H9 (cell line): ENCODE data around the gene SEMA5A. TPM values are rescaled to one million over a fixed set of nuclear protein-coding genes. Genes with fewer than 3 reads are reported as not detected.
A peak's percentile ranks its signal among the peaks of the same experiment; 100 is the strongest.

Source experiments
- DNase-seq: peaks from one replicate; pipeline ENCODE4 v3.0.0-alpha.2; 2017
- H2AFZ ChIP-seq: one replicate; pipeline ENCODE4 v1.6.1; 2013; ENCODE audit warnings: mild to moderate bottlenecking, low read length, control low read depth, moderate library complexity
- H2AK5ac ChIP-seq: 2 replicates; pipeline ENCODE4 v1.6.1; 2013; ENCODE audit warnings: low read length, control low read depth, mixed read lengths; ENCODE audit not compliant: insufficient read length
- H2BK120ac ChIP-seq: one replicate; pipeline ENCODE4 v1.6.1; 2013; ENCODE audit warnings: low read depth, mild to moderate bottlenecking, low read length, control low read depth, inconsistent platforms; ENCODE audit not compliant: poor library complexity, severe bottlenecking
- H2BK12ac ChIP-seq: 2 replicates; pipeline ENCODE4 v1.6.1; 2013; ENCODE audit warnings: low read length, control low read depth, mixed read lengths, low read depth; ENCODE audit not compliant: insufficient read length
- H2BK15ac ChIP-seq: 2 replicates; pipeline ENCODE4 v1.6.1; 2013; ENCODE audit warnings: low read depth, low read length, control low read depth
- H2BK20ac ChIP-seq: one replicate; pipeline ENCODE4 v1.6.1; 2013; ENCODE audit warnings: low read depth, mild to moderate bottlenecking, low read length, control low read depth, inconsistent platforms; ENCODE audit not compliant: poor library complexity, severe bottlenecking
- H2BK5ac ChIP-seq: 2 replicates; pipeline ENCODE4 v1.6.1; 2013; ENCODE audit warnings: low read length, control low read depth, mixed read lengths; ENCODE audit not compliant: insufficient read length
- H3K14ac ChIP-seq: 2 replicates; pipeline ENCODE4 v1.6.1; 2013; ENCODE audit warnings: low read length, control low read depth; ENCODE audit not compliant: insufficient read depth
- H3K18ac ChIP-seq: 2 replicates; pipeline ENCODE4 v1.6.1; 2013; ENCODE audit warnings: low read depth, mild to moderate bottlenecking, mixed read lengths, low read length, control low read depth; ENCODE audit not compliant: insufficient read length
- H3K23ac ChIP-seq: 2 replicates; pipeline ENCODE4 v1.6.1; 2013; ENCODE audit warnings: low read length, control low read depth, mixed read lengths, low read depth; ENCODE audit not compliant: insufficient read length
- H3K23me2 ChIP-seq: 2 replicates; pipeline ENCODE4 v1.6.1; 2013; ENCODE audit warnings: low read depth, mild to moderate bottlenecking, mixed read lengths, low read length, control low read depth; ENCODE audit not compliant: insufficient read length, poor library complexity, severe bottlenecking
- H3K27ac ChIP-seq: 2 replicates; pipeline ENCODE4 v1.5.1; 2013; ENCODE audit warnings: low read length, control low read depth, mixed read lengths, low read depth; ENCODE audit not compliant: insufficient read length
- H3K27me3 ChIP-seq: 2 replicates; pipeline ENCODE4 v1.6.1; 2013; ENCODE audit warnings: low read length, control low read depth, inconsistent platforms; ENCODE audit not compliant: insufficient read depth
- H3K4ac ChIP-seq: 2 replicates; pipeline ENCODE4 v1.6.1; 2013; ENCODE audit warnings: low read depth, mild to moderate bottlenecking, control low read depth, inconsistent platforms, low read length, moderate library complexity
- H3K4me1 ChIP-seq: 2 replicates; pipeline ENCODE4 v1.6.1; 2013; ENCODE audit warnings: low read length, control low read depth, inconsistent platforms; ENCODE audit not compliant: insufficient read depth
- H3K4me2 ChIP-seq: 2 replicates; pipeline ENCODE4 v1.6.1; 2013; ENCODE audit warnings: low read length, control low read depth, mixed read lengths; ENCODE audit not compliant: insufficient read length, insufficient read depth
- H3K56ac ChIP-seq: 2 replicates; pipeline ENCODE4 v1.6.1; 2013; ENCODE audit warnings: low read depth, mild to moderate bottlenecking, mixed read lengths, low read length, control low read depth; ENCODE audit not compliant: insufficient read length
- H3K79me1 ChIP-seq: 2 replicates; pipeline ENCODE4 v1.6.1; 2013; ENCODE audit warnings: low read depth, mild to moderate bottlenecking, moderate library complexity, low read length, control low read depth, inconsistent platforms; ENCODE audit not compliant: insufficient read depth, poor library complexity, severe bottlenecking
- H3K79me2 ChIP-seq: 2 replicates; pipeline ENCODE4 v1.6.1; 2013; ENCODE audit warnings: low read length, control low read depth, inconsistent platforms; ENCODE audit not compliant: insufficient read depth
- H3K9ac ChIP-seq: 2 replicates; pipeline ENCODE4 v1.6.1; 2013; ENCODE audit warnings: low read length, control low read depth, mixed read lengths; ENCODE audit not compliant: insufficient read length; ENCODE audit errors: extremely low read depth
- H3K9me3 ChIP-seq: one replicate; pipeline ENCODE4 v1.6.1; 2013; ENCODE audit warnings: low read depth, low read length, inconsistent platforms; ENCODE audit not compliant: control insufficient read depth
- H3T11ph ChIP-seq: one replicate; pipeline ENCODE4 v1.6.1; 2013; ENCODE audit warnings: mild to moderate bottlenecking, low read length, control low read depth, inconsistent platforms
- H4K20me1 ChIP-seq: one replicate; pipeline ENCODE4 v1.6.1; 2013; ENCODE audit not compliant: control insufficient read depth, insufficient read length, insufficient read depth
- H4K5ac ChIP-seq: 2 replicates; pipeline ENCODE4 v1.6.1; 2013; ENCODE audit warnings: low read depth, mild to moderate bottlenecking, mixed read lengths, low read length, control low read depth; ENCODE audit not compliant: insufficient read length
- H4K8ac ChIP-seq: replicated peaks from 2 replicates; pipeline ENCODE4 v1.6.1; 2013; ENCODE audit warnings: low read length, control low read depth, mixed read lengths, low read depth; ENCODE audit not compliant: insufficient read length
- H4K91ac ChIP-seq: 2 replicates; pipeline ENCODE4 v1.6.1; 2013; ENCODE audit warnings: low read depth, mild to moderate bottlenecking, moderate library complexity, mixed read lengths, low read length, control low read depth; ENCODE audit not compliant: insufficient read length
- H3K27ac Mint-ChIP-seq, 3 experiments: 2 replicates in 2 of 3; 3 replicates in 1 of 3; pipeline ENCODE4 v1.8.0; 2020 to 2021; ENCODE audit warnings: mixed read lengths in 3 of 3, mild to moderate bottlenecking in 1 of 3, moderate library complexity in 1 of 3
- H3K27me3 Mint-ChIP-seq: 2 replicates; pipeline ENCODE4 v1.8.0; 2021; ENCODE audit warnings: low read depth, mild to moderate bottlenecking, moderate library complexity, mixed read lengths
- H3K36me3 Mint-ChIP-seq, 3 experiments: 2 replicates in 2 of 3; 3 replicates in 1 of 3; pipeline ENCODE4 v1.8.0; 2020 to 2021; ENCODE audit warnings: low read depth in 3 of 3, mixed read lengths in 3 of 3; ENCODE audit not compliant: insufficient read depth in 1 of 3
- H3K4me1 Mint-ChIP-seq, 2 experiments: 2 replicates each; pipeline ENCODE4 v1.8.0; 2020; ENCODE audit warnings: mixed read lengths in 2 of 2
- H3K4me3 Mint-ChIP-seq, 2 experiments: 2 replicates in 1 of 2; 3 replicates in 1 of 2; pipeline ENCODE4 v1.8.0; 2020 to 2021; ENCODE audit warnings: mild to moderate bottlenecking in 2 of 2, mixed read lengths in 2 of 2, moderate library complexity in 1 of 2
- H3K9me3 Mint-ChIP-seq, 2 experiments: 2 replicates in 1 of 2; 3 replicates in 1 of 2; pipeline ENCODE4 v1.8.0; 2020; ENCODE audit warnings: mild to moderate bottlenecking in 2 of 2, mixed read lengths in 2 of 2, moderate library complexity in 1 of 2
- CTCF ChIP-seq: fragments of 200-600 bp; sonication (generic); conservative IDR thresholded peaks from 3 replicates; pipeline ENCODE4 v1.8.0; 2021; ENCODE audit warnings: antibody characterized with exemption, mild to moderate bottlenecking
- WGBS: extraction: QIAGEN DNeasy Blood & Tissue Kit; methylation state at CpG from one replicate; pipeline ENCODE4 v1.1.7; 2013; ENCODE audit warnings: missing lambda C conversion rate, low lambda C conversion rate, mixed read lengths; ENCODE audit not compliant: insufficient read length; ENCODE audit errors: extremely low coverage; 5-methylcytosine and 5-hydroxymethylcytosine counted together
- total RNA-seq: library from RNA; stranded (reverse); gene quantifications from 2 replicates; pipeline ENCODE4 v1.2.1, GENCODE V29; 2021

Gene SEMA5A
- total RNA-seq, 1 experiment from 2014 or later = 4.3 TPM

GRCh38 chr5:9121597-9121996 is 424.3 kb downstream of the SEMA5A start:
- H3K27ac Mint-ChIP-seq = peak overlapping the region in 1 of 3 experiments; percentile 21; a peak in 2 of 7 replicates

More at GRCh38 chr5:9121597-9121996, 424.3 kb downstream of the SEMA5A start:
- Histone ChIP-seq H3K56ac (no peak overlapping the region), H2BK12ac (no peak overlapping the region), H2BK15ac (no peak overlapping the region), H3K4me2 (no peak overlapping the region), H3K18ac (no peak overlapping the region), H3K4me1 (no peaks in the 10 kb centered on the region), H2BK20ac (no peak overlapping the region), H2BK5ac (no peak overlapping the region), H3K4ac (no peak overlapping the region), H3K9ac (no peak overlapping the region), H3K27me3 (no peaks in the 10 kb centered on the region), H3K79me2 (no peaks in the 10 kb centered on the region), H2AFZ (no peak overlapping the region), H3K23ac (no peak overlapping the region), H3K27ac (no peak overlapping the region), H4K20me1 (no peaks in the 10 kb centered on the region), H4K5ac (no peak overlapping the region), H2BK120ac (no peak overlapping the region), H3T11ph (no peak overlapping the region), H2AK5ac (no peak overlapping the region), H3K14ac (no peak overlapping the region), H3K79me1 (no peaks in the 10 kb centered on the region), H3K9me3 (no peaks in the 10 kb centered on the region), H4K91ac (no peak overlapping the region), H4K8ac (no peak overlapping the region), H3K23me2 (no peaks in the 10 kb centered on the region)
- no peaks in the 10 kb centered on the region for H3K27me3 Mint-ChIP-seq
- no CpG with 5 or more reads among the region's 1 CpG for WGBS
- no peak for DNase-seq
- H3K9me3 Mint-ChIP-seq = no peaks in the 10 kb centered on the region
- TF ChIP-seq CTCF = no peak
- H3K4me1 Mint-ChIP-seq = no peaks in the 10 kb centered on the region
- no peaks in the 10 kb centered on the region for H3K36me3 Mint-ChIP-seq
- no peak overlapping the region for H3K4me3 Mint-ChIP-seq
